H1 (cell line): ENCODE data around the gene ZBTB40. TPM values are rescaled to one million over a fixed set of nuclear protein-coding genes. Genes with fewer than 3 reads are reported as not detected.

Experiments
- CTCF ChIA-PET: fragments of 300-600 bp; sonication (Branson Sonifier 250); formaldehyde crosslinking; loops from one replicate; lab custom pipeline; 2021; ENCODE audit not compliant: partially characterized antibody; lab: Charles Lee
- POLR2A ChIA-PET: fragments of 300-600 bp; sonication (Branson Sonifier 250); formaldehyde crosslinking; loops from one replicate; lab custom pipeline; 2021; ENCODE audit warnings: inconsistent platforms; ENCODE audit not compliant: partially characterized antibody; lab: Charles Lee
- DNase-seq, 2 experiments: peaks; one replicate each; pipeline versions ENCODE4 v3.0.0 to v3.0.0-alpha.2; 2010 to 2022; ENCODE audit warnings: low spot score in 2 of 2, low read depth in 1 of 2, mixed read lengths in 1 of 2
- FAIRE-seq: peaks from 2 replicates; lab custom pipeline; 2011; peaks lifted over from hg19 to GRCh38; lab: Jason Lieb, UNC
- H2AFZ ChIP-seq: 2 replicates; pipeline ENCODE4 v1.8.1; 2012; ENCODE audit warnings: low read length, inconsistent platforms
- H2AK5ac ChIP-seq: 2 replicates; pipeline ENCODE4 v1.6.1; 2013; ENCODE audit warnings: low read depth, low read length
- H2BK120ac ChIP-seq: replicated peaks from 2 replicates; pipeline ENCODE3; 2013; ENCODE audit warnings: low read depth, low read length, inconsistent platforms
- H2BK12ac ChIP-seq: 2 replicates; pipeline ENCODE4 v1.6.1; 2013; ENCODE audit warnings: low read depth, low read length
- H2BK15ac ChIP-seq: 2 replicates; pipeline ENCODE4 v1.6.1; 2013; ENCODE audit warnings: low read length
- H2BK20ac ChIP-seq: 2 replicates; pipeline ENCODE4 v1.6.1; 2013; ENCODE audit warnings: low read length
- H2BK5ac ChIP-seq: 2 replicates; pipeline ENCODE4 v1.6.1; 2013; ENCODE audit warnings: low read depth, low read length
- H3K14ac ChIP-seq: 2 replicates; pipeline ENCODE4 v1.6.1; 2013; ENCODE audit warnings: inconsistent platforms; ENCODE audit not compliant: insufficient read length
- H3K18ac ChIP-seq: 2 replicates; pipeline ENCODE4 v1.6.1; 2013; ENCODE audit warnings: low read length; ENCODE audit errors: extremely low read depth
- H3K23ac ChIP-seq: 2 replicates; pipeline ENCODE4 v1.6.1; 2013; ENCODE audit warnings: inconsistent platforms; ENCODE audit not compliant: insufficient read length
- H3K23me2 ChIP-seq: 2 replicates; pipeline ENCODE4 v1.6.1; 2013; ENCODE audit warnings: low read depth, low read length
- H3K27ac ChIP-seq: 2 replicates; pipeline ENCODE4 v1.6.1; 2011; ENCODE audit warnings: low read depth, low read length, inconsistent platforms
- H3K27me3 ChIP-seq, 4 experiments: replicated peaks in 1 of 4; 1 replicate in 1 of 4; 2 replicates in 3 of 4; pipeline versions ENCODE4 v1.6.1 to v1.8.1; 2011 to 2013; ENCODE audit warnings: low read length in 3 of 4, mild to moderate bottlenecking in 3 of 4, inconsistent platforms in 2 of 4, mixed read lengths in 2 of 4, moderate library complexity in 1 of 4; ENCODE audit not compliant: control insufficient read depth in 3 of 4, insufficient read depth in 3 of 4; ENCODE audit errors: extremely low read depth in 1 of 4
- H3K36me3 ChIP-seq, 4 experiments: 2 replicates each; pipeline versions ENCODE4 v1.6.1 to v1.8.1; 2011 to 2013; ENCODE audit warnings: mild to moderate bottlenecking in 4 of 4, low read length in 3 of 4, moderate library complexity in 2 of 4, control low read depth in 1 of 4, inconsistent platforms in 1 of 4; ENCODE audit not compliant: insufficient read depth in 4 of 4, control insufficient read depth in 2 of 4
- H3K4ac ChIP-seq: replicated peaks from 2 replicates; pipeline ENCODE3; 2013; ENCODE audit warnings: low read length, low read depth, mixed read lengths, inconsistent platforms; ENCODE audit not compliant: insufficient read length
- H3K4me1 ChIP-seq, 4 experiments: replicated peaks in 1 of 4; 1 replicate in 1 of 4; 2 replicates in 3 of 4; pipeline versions ENCODE4 v1.6.1 to v1.8.1; 2011 to 2013; ENCODE audit warnings: low read length in 3 of 4, inconsistent platforms in 2 of 4, mixed read lengths in 1 of 4; ENCODE audit not compliant: insufficient read depth in 4 of 4, control insufficient read depth in 3 of 4
- H3K4me2 ChIP-seq, 2 experiments: 2 replicates each; pipeline versions ENCODE4 v1.6.1 to v1.8.1; 2011 to 2013; ENCODE audit warnings: low read depth in 2 of 2, low read length in 2 of 2, control low read depth in 1 of 2, inconsistent platforms in 1 of 2, mild to moderate bottlenecking in 1 of 2; ENCODE audit not compliant: insufficient read depth in 1 of 2
- H3K4me3 ChIP-seq, 4 experiments: fragments of 200-600, 300-600 bp in 1 of 4; sonication (generic), shearing (Covaris generic), sonication (Bioruptor Twin) in 1 of 4; 2 replicates each; pipeline versions ENCODE4 v1.5.1 to v1.8.1; 2011 to 2016; ENCODE audit warnings: low read length in 4 of 4, low read depth in 3 of 4, control low read depth in 2 of 4, inconsistent platforms in 2 of 4, mild to moderate bottlenecking in 2 of 4, mixed read lengths in 1 of 4, moderate library complexity in 1 of 4; ENCODE audit not compliant: insufficient read depth in 2 of 4; ENCODE audit errors: extremely low read depth in 1 of 4
- H3K56ac ChIP-seq: replicated peaks from 2 replicates; pipeline ENCODE3; 2013; ENCODE audit warnings: low read depth, mild to moderate bottlenecking, mixed read lengths, low read length, inconsistent platforms; ENCODE audit not compliant: insufficient read length
- H3K79me1 ChIP-seq: 2 replicates; pipeline ENCODE4 v1.6.1; 2013; ENCODE audit warnings: low read depth, low read length, control low read depth
- H3K79me2 ChIP-seq, 2 experiments: 2 replicates each; pipeline versions ENCODE4 v1.6.1 to v1.8.1; 2012 to 2013; ENCODE audit warnings: low read length in 2 of 2, mild to moderate bottlenecking in 2 of 2, inconsistent platforms in 1 of 2; ENCODE audit not compliant: insufficient read depth in 2 of 2, control insufficient read depth in 1 of 2
- H3K9ac ChIP-seq, 4 experiments: replicated peaks in 1 of 4; 1 replicate in 1 of 4; 2 replicates in 3 of 4; pipeline versions ENCODE4 v1.6.1 to v1.8.1; 2011 to 2013; ENCODE audit warnings: low read depth in 3 of 4, low read length in 3 of 4, control low read depth in 2 of 4, mild to moderate bottlenecking in 2 of 4, moderate library complexity in 2 of 4, inconsistent platforms in 1 of 4; ENCODE audit errors: extremely low read depth in 1 of 4
- H3K9me3 ChIP-seq, 2 experiments: 2 replicates each; pipeline versions ENCODE4 v1.6.1 to v1.8.1; 2012 to 2013; ENCODE audit warnings: mild to moderate bottlenecking in 2 of 2, moderate library complexity in 2 of 2, control low read depth in 1 of 2, inconsistent platforms in 1 of 2, low read depth in 1 of 2, low read length in 1 of 2, mixed read lengths in 1 of 2; ENCODE audit not compliant: insufficient read depth in 2 of 2
- H4K20me1 ChIP-seq, 2 experiments: replicated peaks in 1 of 2; 2 replicates each; pipeline versions ENCODE3 to v1.8.1; 2011 to 2013; ENCODE audit warnings: inconsistent platforms in 2 of 2, low read length in 2 of 2, mild to moderate bottlenecking in 1 of 2; ENCODE audit not compliant: insufficient read depth in 2 of 2, control insufficient read depth in 1 of 2
- H4K5ac ChIP-seq: 2 replicates; pipeline ENCODE4 v1.6.1; 2013; ENCODE audit warnings: low read length, low read depth, mixed read lengths, inconsistent platforms; ENCODE audit not compliant: insufficient read length
- H4K8ac ChIP-seq: 2 replicates; pipeline ENCODE4 v1.8.0; 2013; ENCODE audit warnings: mild to moderate bottlenecking, moderate library complexity, low read length, inconsistent platforms; ENCODE audit not compliant: insufficient read depth; ENCODE audit errors: extremely low read depth
- H4K91ac ChIP-seq: replicated peaks from 2 replicates; pipeline ENCODE3; 2013; ENCODE audit warnings: low read length, mixed read lengths, inconsistent platforms; ENCODE audit not compliant: insufficient read length
- BACH1 ChIP-seq: IDR thresholded peaks from 2 replicates; pipeline ENCODE4 v1.6.1; 2012; ENCODE audit warnings: low read length, improper control_type of control experiment
- BCL11A ChIP-seq, 2 experiments: IDR thresholded peaks; one replicate each; pipeline ENCODE4 v1.6.1; 2011; ENCODE audit warnings: low read depth in 2 of 2, low read length in 2 of 2, mild to moderate bottlenecking in 2 of 2
- CTCF ChIP-seq, 3 experiments: IDR thresholded peaks; 1 replicate in 2 of 3; 2 replicates in 1 of 3; pipeline versions ENCODE4 v1.5.1 to v1.6.1; 2011; ENCODE audit warnings: low read length in 3 of 3, mild to moderate bottlenecking in 3 of 3, inconsistent platforms in 2 of 3, low read depth in 1 of 3, moderate library complexity in 1 of 3; ENCODE audit not compliant: insufficient read depth in 1 of 3; ENCODE audit errors: control extremely low read depth in 1 of 3
- EZH2 ChIP-seq: fragments of 200-600 bp; sonication (generic); IDR thresholded peaks from 2 replicates; pipeline ENCODE4 v1.7.1; 2012; ENCODE audit warnings: low read depth, mild to moderate bottlenecking, moderate library complexity, low read length, inconsistent platforms; ENCODE audit not compliant: severe bottlenecking
- SIN3A ChIP-seq, 2 experiments: IDR thresholded peaks in 1 of 2; conservative IDR thresholded peaks in 1 of 2; 2 replicates each; pipeline ENCODE4 v1.6.1; 2011 to 2012; ENCODE audit warnings: low read length in 2 of 2, improper control_type of control experiment in 1 of 2, low read depth in 1 of 2, mild to moderate bottlenecking in 1 of 2
- SP1 ChIP-seq: IDR thresholded peaks from 2 replicates; pipeline ENCODE4 v1.6.1; 2011; ENCODE audit warnings: low read depth, low read length
- SP4 ChIP-seq: IDR thresholded peaks from 2 replicates; pipeline ENCODE4 v1.6.1; 2012; ENCODE audit warnings: low read length, inconsistent platforms
- TAF1 ChIP-seq: IDR thresholded peaks from 2 replicates; pipeline ENCODE4 v1.6.1; 2011; ENCODE audit warnings: mild to moderate bottlenecking, low read depth, low read length
- USF2 ChIP-seq: IDR thresholded peaks from 2 replicates; pipeline ENCODE4 v1.6.1; 2011; ENCODE audit warnings: low read length, improper control_type of control experiment
- ZNF274 ChIP-seq: IDR thresholded peaks from 2 replicates; pipeline ENCODE4 v1.7.0; 2012; ENCODE audit warnings: low read length, borderline replicate concordance; ENCODE audit errors: extremely low read depth
- WGBS, 2 experiments: shearing (Covaris generic) in 1 of 2; methylation state at CpG; one replicate each; pipeline versions ENCODE4 v1.1.6 to v1.1.7; 2013 to 2015; ENCODE audit warnings: low lambda C conversion rate in 2 of 2, mixed read lengths in 2 of 2, inconsistent platforms in 1 of 2, low coverage in 1 of 2, missing lambda C conversion rate in 1 of 2; ENCODE audit not compliant: insufficient replicate concordance in 2 of 2, insufficient coverage in 1 of 2, insufficient read length in 1 of 2; ENCODE audit errors: extremely low coverage in 1 of 2, missing lambda C conversion rate in 1 of 2; 5-methylcytosine and 5-hydroxymethylcytosine counted together
- polyA plus RNA-seq, 7 experiments: library from polyadenylated mRNA; depleted of rRNA in 3 of 7; stranded (reverse) in 5 of 7; unstranded in 2 of 7; fragments of >200 nt in 5 of 7; fragments of 200-250 nt in 2 of 7; gene quantifications; 1 replicate in 5 of 7; 2 replicates in 1 of 7; 4 replicates in 1 of 7; pipeline versions ENCODE4 v1.2.1 to v1.2.3, GENCODE V29; 2011 to 2013; ENCODE audit warnings: missing spikeins in 2 of 7, mixed read lengths in 2 of 7
- total RNA-seq: library from RNA; stranded (reverse); fragmentation: NEBNext Ultra II Directional; extraction: Animal tissue kit (Norgen Biotek cat#: 25700); gene quantifications from 2 replicates; pipeline ENCODE4 v1.2.1, GENCODE V29; 2021

ZBTB40 gene
- total and polyA plus RNA-seq, 2 of the 8 experiments (the other 6 are each of a cell fraction or from before 2014, with no cell fraction given): 3.1 to 19.3 TPM

GRCh38 chr1:22500058-22500457 lies 48.4 kb downstream of the ZBTB40 start:
- Histone ChIP-seq H3K79me2 (no peaks in the 10 kb centered on the region), H4K8ac (no peak overlapping the region), H2BK5ac (no peak overlapping the region), H3K14ac (no peak overlapping the region), H3K23ac (no peak overlapping the region), H3K27me3 (peaks cover 0 to 5% (median 1%) of the 10 kb centered on the region in 4 experiments; a peak in 4 of 7 replicates), H3K9ac (no peak overlapping the region), H3K56ac (no peak overlapping the region), H2BK15ac (no peak overlapping the region), H4K91ac (no peak overlapping the region), H2BK12ac (no peak overlapping the region), H4K20me1 (peaks cover 0 to 12% of the 10 kb centered on the region in 2 experiments), H3K23me2 (no peaks in the 10 kb centered on the region), H3K4ac (no peak overlapping the region), H3K4me3 (no peak overlapping the region), H2AK5ac (no peak overlapping the region), H3K4me1 (peaks cover 0 to 4% (median 2%) of the 10 kb centered on the region in 4 experiments; a peak in 3 of 7 replicates), H2BK20ac (no peak overlapping the region), H2BK120ac (no peak overlapping the region), H3K18ac (no peak overlapping the region), H4K5ac (no peak overlapping the region), H3K9me3 (no peaks in the 10 kb centered on the region), H3K4me2 (no peak overlapping the region), H2AFZ (no peak overlapping the region), H3K79me1 (peaks cover 2% of the 10 kb centered on the region; the same call in 1 of the 2 replicates), H3K36me3 (no peaks in the 10 kb centered on the region), H3K27ac (no peak overlapping the region)
- FAIRE-seq (no peak), DNase-seq (no peak)
- WGBS, 2 experiments: 44% methylated on average over 4 of the region's 4 CpGs; no CpG with 5 or more reads in 1 of the 2 experiments
- POLR2A ChIA-PET: interaction anchor here (1.7 kb wide), 1 partner anchor 10 kb away, joined by 6 read pairs; no protein-coding TSS in a partner anchor
- CTCF ChIA-PET: interaction anchor here (0.7 to 2.9 kb wide), 9 partner anchors 8 to 159 kb away, joined by 3 to 16 read pairs (median 4); no protein-coding TSS in a partner anchor
- TF ChIP-seq SP4: no peak
- no peak for TF ChIP-seq SP1
- no peak for TF ChIP-seq BCL11A (IDR thresholded peaks at IDR 0.05; ENCODE audit: low read depth in 2 of 2, low read length in 2 of 2)
- TF ChIP-seq SIN3A (conservative IDR thresholded peaks at IDR 0.05 in 1 of 2, IDR thresholded peaks at IDR 0.05 in 1 of 2; ENCODE audit: low read depth in 1 of 2, low read length in 2 of 2): no peak
- TF ChIP-seq CTCF (IDR thresholded peaks at IDR 0.05; ENCODE audit: control extremely low read depth in 1 of 3, insufficient read depth in 1 of 3, low read depth in 1 of 3, low read length in 3 of 3): peak in 1 of 3 experiments; percentile 10; a peak in 1 of 4 replicates
- TF ChIP-seq BACH1: no peak
- no peak for TF ChIP-seq USF2
- no peak for TF ChIP-seq EZH2
- no peak for TF ChIP-seq TAF1
- no peak for TF ChIP-seq ZNF274
